ENCODE measurements around the gene PARP9.
"Not testable (repeated sequence)": the region's sequence is repeated elsewhere in the genome, so short reads cannot be mapped to it uniquely, and the experiment has no call there.

The PARP9 gene

GRCh38 chr3:122515870-122516269, 48.2 kb downstream of the PARP9 start:
- DNase-seq = no peak

- no peak for DNase-seq
Observed at GRCh38 chr3:122515020-122515468, 49.1 kb downstream of the PARP9 start.

- DNase-seq = peak; percentile 80
Observed at GRCh38 chr3:122514123-122515019, 49.7 kb downstream of the PARP9 start, which contains the start of gene KPNA1. Gene KPNA1, minus strand, starts transcription at chr3:122514939. Its CDS starts 18,374 bp downstream, at chr3:122496565.

- no peak for DNase-seq
Observed at GRCh38 chr3:122513386-122514122, 50.5 kb downstream of the PARP9 start.

GRCh38 chr3:122512284-122512683, 51.8 kb downstream of the PARP9 start:
- no peak for DNase-seq

GRCh38 chr3:122510878-122511535, 53.1 kb downstream of the PARP9 start:
- DNase-seq = no peak

GRCh38 chr3:122508944-122509343, 55.2 kb downstream of the PARP9 start:
- not testable (repeated sequence) for DNase-seq

- no peak for DNase-seq
Observed at GRCh38 chr3:122508135-122508914, 55.8 kb downstream of the PARP9 start.

- no peak for DNase-seq
Observed at GRCh38 chr3:122506450-122506849, 57.6 kb downstream of the PARP9 start.

- no peak for DNase-seq
Observed at GRCh38 chr3:122505676-122506075, 58.4 kb downstream of the PARP9 start.

GRCh38 chr3:122502941-122503340, 61.2 kb downstream of the PARP9 start:
- no peak for DNase-seq

- DNase-seq = no peak
Observed at GRCh38 chr3:122502139-122502538, 62.0 kb downstream of the PARP9 start.

GRCh38 chr3:122500964-122501363, 63.1 kb downstream of the PARP9 start:
- DNase-seq = not testable (repeated sequence)

GRCh38 chr3:122498152-122498551, 65.9 kb downstream of the PARP9 start:
- DNase-seq = no peak

- no peak for DNase-seq
Observed at GRCh38 chr3:122497425-122497824, 66.7 kb downstream of the PARP9 start.

- no peak for DNase-seq
Observed at GRCh38 chr3:122496508-122496907, 67.6 kb downstream of the PARP9 start.

- DNase-seq = no peak
Observed at GRCh38 chr3:122493296-122493695, 70.8 kb downstream of the PARP9 start.

- DNase-seq = no peak
Observed at GRCh38 chr3:122488262-122488973, 75.7 kb downstream of the PARP9 start.

GRCh38 chr3:122484985-122485384, 79.1 kb downstream of the PARP9 start:
- DNase-seq = no peak

- DNase-seq = no peak
Observed at GRCh38 chr3:122481390-122481789, 82.7 kb downstream of the PARP9 start.
